Immature natural killer cell (primary cell): ENCODE measurements around the gene IQGAP2. TPM values are rescaled to one million over a fixed set of nuclear protein-coding genes. Genes with fewer than 3 reads are reported as not detected.
A peak's percentile ranks its signal among the peaks of the same experiment; 100 is the strongest.

Experiments used
- DNase-seq, 3 donors: peaks; one replicate each; pipeline ENCODE4 v3.0.0; 2022; ENCODE audit warnings: mixed read lengths in 1 of 3
- H3K27ac Mint-ChIP-seq, 6 donors: one replicate each; pipeline ENCODE4 v1.8.0; 2020; ENCODE audit warnings: mixed read lengths in 6 of 6, mild to moderate bottlenecking in 5 of 6, inconsistent platforms in 4 of 6, moderate library complexity in 3 of 6
- H3K27me3 Mint-ChIP-seq, 3 donors: one replicate each; pipeline ENCODE4 v1.8.0; 2020 to 2021; ENCODE audit warnings: low read depth in 3 of 3, mild to moderate bottlenecking in 3 of 3, mixed read lengths in 3 of 3, moderate library complexity in 3 of 3, inconsistent platforms in 1 of 3
- H3K36me3 Mint-ChIP-seq, 3 donors: one replicate each; pipeline ENCODE4 v1.8.0; 2020; ENCODE audit warnings: mixed read lengths in 3 of 3, inconsistent platforms in 2 of 3, mild to moderate bottlenecking in 2 of 3
- H3K4me1 Mint-ChIP-seq, 2 donors: one replicate each; pipeline ENCODE4 v1.8.0; 2020; ENCODE audit warnings: inconsistent platforms in 2 of 2, mild to moderate bottlenecking in 2 of 2, mixed read lengths in 2 of 2, moderate library complexity in 1 of 2
- H3K4me3 Mint-ChIP-seq, 5 donors: one replicate each; pipeline ENCODE4 v1.8.0; 2020; ENCODE audit warnings: mild to moderate bottlenecking in 5 of 5, mixed read lengths in 5 of 5, inconsistent platforms in 3 of 5, moderate library complexity in 3 of 5
- H3K9me3 Mint-ChIP-seq, 6 donors: one replicate each; pipeline ENCODE4 v1.8.0; 2020; ENCODE audit warnings: mild to moderate bottlenecking in 6 of 6, mixed read lengths in 6 of 6, inconsistent platforms in 4 of 6, moderate library complexity in 3 of 6
- polyA plus RNA-seq, 3 donors: library from polyadenylated mRNA; unstranded; fragments of 300-500 nt; fragmentation: Illumina TruSeq; gene quantifications; one replicate each; pipeline ENCODE4 v1.2.3, GENCODE V29; 2021

IQGAP2 gene
- polyA plus RNA-seq, 3 donors from 2014 or later, result 38.8 to 92.5 (median 43.6) TPM

DNA sequence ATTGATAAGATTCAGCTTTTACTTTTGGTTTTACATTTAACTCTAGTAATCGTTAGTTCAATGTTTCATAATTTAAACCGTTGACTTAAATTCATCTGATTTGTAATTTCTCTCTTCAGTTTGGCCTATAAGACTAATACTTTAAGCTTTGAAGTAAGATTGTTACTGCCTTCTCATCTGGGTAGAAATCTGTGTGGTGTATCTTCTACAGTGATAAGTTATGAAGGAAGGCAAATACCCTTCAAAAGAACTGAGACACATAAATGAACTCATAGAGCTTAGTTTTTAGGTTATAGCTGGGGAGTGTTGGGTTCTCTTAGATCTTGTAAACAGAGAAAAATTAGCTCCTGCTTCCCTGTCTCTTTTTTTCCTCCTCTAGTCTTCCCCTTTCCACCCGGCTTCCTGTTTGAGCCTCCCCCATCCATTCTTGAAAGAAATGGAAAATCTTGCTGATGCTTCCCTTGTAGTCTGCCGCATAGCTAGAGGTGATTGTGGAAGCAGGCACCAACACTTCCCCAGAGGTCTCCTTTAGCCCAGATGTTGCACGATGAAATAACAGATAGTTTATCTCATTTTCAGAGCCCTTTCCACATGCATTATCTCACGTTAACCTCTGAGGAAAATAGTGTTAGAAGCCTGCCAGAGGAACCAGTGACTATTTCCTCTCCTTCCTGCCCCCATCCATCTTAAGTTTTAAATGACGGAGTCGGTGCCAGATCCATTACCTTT, 222.2 kb downstream of the IQGAP2 start:
- Mint-ChIP-seq H3K27ac (peak overlapping the region; percentile 82 to 97 (median 93)), H3K27me3 (peaks cover 3 to 16% (median 10%) of the 10 kb centered on the region in 3 donors), H3K9me3 (no peaks in the 10 kb centered on the region), H3K4me1 (peaks cover 65 to 100% of the 10 kb centered on the region in 2 donors), H3K36me3 (peaks cover 12 to 19% (median 13%) of the 10 kb centered on the region in 3 donors), H3K4me3 (peak overlapping the region; percentile 58 to 77 (median 70))
- no peak for DNase-seq

DNA sequence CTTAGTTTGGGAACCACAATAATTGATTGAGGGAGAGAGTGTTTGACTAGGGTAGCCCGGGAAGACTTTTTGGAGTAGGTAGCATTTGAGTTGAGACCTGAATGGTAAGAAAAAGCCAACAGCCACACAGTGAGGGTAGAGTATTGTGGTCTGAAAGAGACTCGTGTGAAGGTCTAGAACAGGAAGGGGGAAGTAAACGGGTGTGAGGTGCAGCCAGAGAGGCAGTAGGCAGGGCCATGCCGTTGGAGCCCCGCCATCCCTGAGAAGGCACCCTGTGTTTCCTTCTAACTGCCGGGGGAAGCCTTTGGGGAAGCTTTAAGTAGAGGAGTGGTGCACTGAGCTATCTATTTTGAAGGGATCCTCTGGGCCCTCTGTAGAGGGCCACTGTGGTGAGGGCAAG, 223.7 kb downstream of the IQGAP2 start:
- peaks cover 3 to 16% (median 10%) of the 10 kb centered on the region in 3 donors for H3K27me3 Mint-ChIP-seq
- H3K4me1 Mint-ChIP-seq, result peaks cover 61 to 100% of the 10 kb centered on the region in 2 donors
- DNase-seq, result peak; percentile 32 to 65 (median 58)
- peaks cover 10 to 16% (median 15%) of the 10 kb centered on the region in 3 donors for H3K36me3 Mint-ChIP-seq
- H3K27ac Mint-ChIP-seq, result peak overlapping the region; percentile 85 to 94 (median 92)
- H3K4me3 Mint-ChIP-seq, result peak overlapping the region; percentile 68 to 84 (median 77)
- no peaks in the 10 kb centered on the region for H3K9me3 Mint-ChIP-seq

DNA sequence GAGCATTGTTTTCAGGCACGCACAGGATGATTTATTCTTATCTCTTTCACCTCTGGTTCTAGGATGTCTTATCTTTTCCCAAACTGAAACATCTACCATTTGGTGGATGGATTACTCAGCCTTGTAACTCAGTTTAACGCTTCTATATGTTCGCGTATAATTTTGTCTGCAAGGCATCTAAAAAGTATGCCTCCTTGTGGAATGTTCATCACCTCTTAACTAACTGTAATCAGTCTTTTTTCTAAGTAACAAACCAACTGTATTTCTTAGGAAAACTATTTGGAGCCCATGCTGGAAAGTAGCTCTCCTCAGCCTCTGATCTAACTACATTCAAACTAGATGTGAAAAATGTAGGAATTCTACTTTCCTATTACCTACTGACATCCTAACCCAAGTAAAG, 231.6 kb downstream of the IQGAP2 start:
- H3K9me3 Mint-ChIP-seq, result no peaks in the 10 kb centered on the region
- peaks cover 17 to 60% of the 10 kb centered on the region in 2 donors for H3K4me1 Mint-ChIP-seq
- peaks cover 17 to 46% (median 22%) of the 10 kb centered on the region in 3 donors for H3K36me3 Mint-ChIP-seq
- H3K27ac Mint-ChIP-seq, result peak overlapping the region in 5 of 6 donors; percentile 34 to 76 (median 41)
- H3K27me3 Mint-ChIP-seq, result peaks cover 0 to 4% (median 0%) of the 10 kb centered on the region in 3 donors
- no peak for DNase-seq
- H3K4me3 Mint-ChIP-seq, result no peak overlapping the region

DNA sequence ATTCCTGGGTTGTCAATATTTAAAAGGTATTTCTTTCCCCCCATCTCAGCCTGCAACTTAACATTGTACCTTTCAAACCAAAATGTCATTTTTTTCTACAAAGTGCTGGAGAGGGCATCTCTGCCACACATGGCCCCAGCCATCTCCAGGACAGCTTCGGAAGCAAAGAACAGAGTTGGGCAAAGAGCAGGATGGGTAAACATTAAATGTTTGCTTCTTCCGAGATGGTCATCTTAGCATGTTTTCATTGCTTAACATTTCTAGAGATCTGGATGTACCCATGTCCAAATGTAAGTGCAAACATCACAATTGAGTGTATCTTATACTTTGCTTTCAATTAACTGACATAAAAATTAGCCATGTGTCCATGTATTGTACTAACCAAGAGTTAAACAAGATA, 234.4 kb downstream of the IQGAP2 start:
- H3K27me3 Mint-ChIP-seq, result peaks cover 0 to 5% (median 2%) of the 10 kb centered on the region in 3 donors
- no peak for DNase-seq
- H3K36me3 Mint-ChIP-seq, result peaks cover 21 to 52% (median 28%) of the 10 kb centered on the region in 3 donors
- H3K27ac Mint-ChIP-seq, result peak overlapping the region in 3 of 6 donors; percentile 17 to 64 (median 31)
- H3K4me3 Mint-ChIP-seq, result no peak overlapping the region
- peaks cover 21 to 59% of the 10 kb centered on the region in 2 donors for H3K4me1 Mint-ChIP-seq
- no peaks in the 10 kb centered on the region for H3K9me3 Mint-ChIP-seq

DNA sequence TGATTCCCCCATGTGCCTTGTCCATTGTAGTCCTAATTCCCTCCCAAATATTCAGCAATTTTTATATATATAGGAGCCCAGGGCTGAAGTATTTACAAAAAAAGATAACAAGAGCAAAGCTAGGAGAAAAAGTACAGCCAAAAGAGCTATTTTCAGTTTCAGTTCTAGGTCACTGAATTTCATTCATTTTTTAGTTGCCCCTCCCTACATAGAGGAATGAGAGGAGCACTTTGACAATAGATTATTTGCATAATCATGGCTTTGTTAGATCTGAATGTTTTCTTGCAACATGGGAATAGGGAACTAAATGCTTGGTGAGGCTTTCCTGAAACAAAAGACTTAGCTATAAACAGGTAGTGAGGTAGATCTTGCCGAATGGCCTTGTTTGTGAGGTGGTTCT, 235.4 kb downstream of the IQGAP2 start:
- H3K27me3 Mint-ChIP-seq, result peaks cover 2 to 9% (median 3%) of the 10 kb centered on the region in 3 donors
- H3K36me3 Mint-ChIP-seq, result peaks cover 23 to 54% (median 34%) of the 10 kb centered on the region in 3 donors
- peak overlapping the region in 1 of 5 donors; percentile 18 for H3K4me3 Mint-ChIP-seq
- H3K27ac Mint-ChIP-seq, result peak overlapping the region; percentile 20 to 87 (median 56)
- no peak for DNase-seq
- peaks cover 21 to 59% of the 10 kb centered on the region in 2 donors for H3K4me1 Mint-ChIP-seq
- H3K9me3 Mint-ChIP-seq, result no peaks in the 10 kb centered on the region

DNA sequence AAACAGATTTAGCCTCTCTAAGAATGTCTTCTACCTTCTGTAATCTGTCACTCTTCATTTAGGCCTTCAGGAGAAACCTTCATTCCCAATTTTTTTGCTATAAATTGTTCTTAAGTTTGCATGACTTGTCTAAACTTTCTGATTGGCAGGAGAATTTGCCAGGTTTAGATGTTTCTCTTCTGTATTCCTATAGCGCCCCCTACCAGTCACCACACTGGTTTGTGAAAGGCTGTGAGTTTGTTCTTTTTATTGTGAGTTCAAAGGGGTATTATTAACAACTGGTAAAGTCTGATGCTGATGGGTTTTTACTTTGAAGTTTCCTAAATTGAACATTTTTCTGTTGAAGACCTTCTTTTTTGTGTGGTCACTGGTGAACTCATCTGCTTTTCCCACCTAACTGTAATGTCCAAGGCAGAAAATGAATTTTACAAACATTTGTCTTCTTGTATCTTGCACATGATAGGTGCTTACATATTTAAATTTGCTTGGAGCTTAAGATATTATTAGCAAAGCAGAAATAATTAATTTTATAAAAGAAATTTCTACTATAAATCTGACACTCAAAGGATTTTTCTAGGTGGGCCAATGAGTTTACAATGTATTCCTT, 238.5 kb downstream of the IQGAP2 start:
- Mint-ChIP-seq H3K27ac (peak overlapping the region in 5 of 6 donors; percentile 52 to 90 (median 76)), H3K27me3 (peaks cover 2 to 12% (median 5%) of the 10 kb centered on the region in 3 donors), H3K36me3 (peaks cover 23 to 58% (median 39%) of the 10 kb centered on the region in 3 donors), H3K9me3 (no peaks in the 10 kb centered on the region), H3K4me1 (peaks cover 13 to 50% of the 10 kb centered on the region in 2 donors), H3K4me3 (no peak overlapping the region)
- peak; percentile 63 to 72 (median 69) for DNase-seq

DNA sequence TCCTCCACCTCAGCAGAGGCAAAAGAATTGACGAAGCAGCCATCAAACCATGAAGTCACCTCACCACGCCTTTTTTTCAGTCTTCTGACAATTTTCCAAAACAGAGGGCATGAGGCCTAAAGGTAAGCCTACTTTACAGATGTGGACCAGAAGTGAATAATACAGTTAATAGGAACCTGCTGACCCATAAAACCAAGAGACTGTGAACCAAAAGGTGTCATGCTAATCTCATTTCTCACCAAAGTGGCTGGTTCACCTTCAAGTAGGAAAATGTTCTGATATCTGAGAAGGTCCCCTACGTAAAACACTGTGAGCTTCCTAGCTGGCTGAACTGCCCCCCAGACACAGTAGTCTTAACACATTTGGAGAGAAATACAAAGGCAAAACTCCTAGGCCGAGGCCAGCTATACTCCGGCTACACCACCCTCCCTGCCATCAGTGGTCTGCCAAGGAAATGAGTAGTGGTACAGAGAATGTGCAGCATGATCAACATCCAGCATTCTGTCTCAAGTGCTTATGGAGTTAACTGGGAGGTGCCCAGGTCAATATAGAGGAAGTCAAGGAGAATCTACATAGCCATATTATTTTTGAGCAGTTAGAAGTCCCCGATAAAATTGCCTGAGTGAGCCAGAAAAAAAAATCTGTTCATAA, 239.4 kb downstream of the IQGAP2 start:
- H3K36me3 Mint-ChIP-seq, result peaks cover 23 to 54% (median 36%) of the 10 kb centered on the region in 3 donors
- no peak for DNase-seq
- H3K4me1 Mint-ChIP-seq, result peaks cover 13 to 41% of the 10 kb centered on the region in 2 donors
- peak overlapping the region in 1 of 6 donors; percentile 70 for H3K27ac Mint-ChIP-seq
- H3K9me3 Mint-ChIP-seq, result no peaks in the 10 kb centered on the region
- H3K27me3 Mint-ChIP-seq, result peaks cover 2 to 12% (median 5%) of the 10 kb centered on the region in 3 donors
- H3K4me3 Mint-ChIP-seq, result no peak overlapping the region

DNA sequence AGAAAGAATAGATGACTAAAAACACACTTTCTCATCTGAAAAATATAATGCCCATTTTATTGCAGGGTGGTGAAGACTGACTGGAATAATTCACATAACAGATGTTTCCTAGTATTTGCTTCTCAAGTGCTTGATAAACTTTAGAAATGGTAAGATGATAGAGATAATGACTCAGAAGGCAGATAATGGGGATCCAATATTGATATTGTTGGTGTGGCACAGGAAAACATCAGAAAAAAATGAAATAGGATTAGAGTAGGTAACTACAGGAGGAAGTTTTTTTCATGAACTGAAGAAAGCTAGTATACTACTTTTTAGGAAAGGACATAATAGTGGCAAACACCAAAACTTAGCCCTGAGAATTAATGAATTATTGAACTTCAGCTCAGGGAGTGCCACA, 240.3 kb downstream of the IQGAP2 start:
- Mint-ChIP-seq H3K36me3 (peaks cover 31 to 58% (median 43%) of the 10 kb centered on the region in 3 donors), H3K4me1 (peaks cover 12 to 33% of the 10 kb centered on the region in 2 donors), H3K4me3 (no peak overlapping the region), H3K27ac (peak overlapping the region in 4 of 6 donors; percentile 42 to 60 (median 49)), H3K9me3 (peaks cover 0 to 5% (median under 1%) of the 10 kb centered on the region in 6 donors), H3K27me3 (peaks cover 2 to 14% (median 5%) of the 10 kb centered on the region in 3 donors)
- no peak for DNase-seq

DNA sequence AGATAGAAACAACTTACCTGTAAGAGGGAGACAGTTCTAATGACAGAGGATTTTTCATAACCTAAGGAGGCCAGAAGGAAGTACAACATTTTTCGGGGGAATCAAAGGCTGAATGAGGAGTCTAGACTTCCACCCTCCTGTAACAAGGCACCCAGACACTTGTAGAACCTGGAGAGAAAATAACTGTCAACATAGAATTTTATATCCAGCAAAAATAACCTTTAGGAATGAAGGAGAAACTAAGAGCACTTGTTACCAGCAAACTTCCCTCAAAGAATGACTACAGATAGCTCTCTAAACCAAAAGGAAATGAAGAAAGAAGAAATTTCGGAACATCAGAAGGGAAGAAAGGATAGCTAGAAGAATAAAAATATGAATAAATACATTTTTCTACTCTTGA, 246.1 kb downstream of the IQGAP2 start:
- Mint-ChIP-seq H3K27ac (peak overlapping the region in 5 of 6 donors; percentile 4 to 70 (median 38)), H3K36me3 (peaks cover 34 to 68% (median 41%) of the 10 kb centered on the region in 3 donors), H3K4me1 (peaks cover 4 to 28% of the 10 kb centered on the region in 2 donors), H3K27me3 (peaks cover 4 to 8% (median 6%) of the 10 kb centered on the region in 3 donors), H3K4me3 (no peak overlapping the region), H3K9me3 (peaks cover 0 to 14% (median 10%) of the 10 kb centered on the region in 6 donors)
- DNase-seq, result no peak

DNA sequence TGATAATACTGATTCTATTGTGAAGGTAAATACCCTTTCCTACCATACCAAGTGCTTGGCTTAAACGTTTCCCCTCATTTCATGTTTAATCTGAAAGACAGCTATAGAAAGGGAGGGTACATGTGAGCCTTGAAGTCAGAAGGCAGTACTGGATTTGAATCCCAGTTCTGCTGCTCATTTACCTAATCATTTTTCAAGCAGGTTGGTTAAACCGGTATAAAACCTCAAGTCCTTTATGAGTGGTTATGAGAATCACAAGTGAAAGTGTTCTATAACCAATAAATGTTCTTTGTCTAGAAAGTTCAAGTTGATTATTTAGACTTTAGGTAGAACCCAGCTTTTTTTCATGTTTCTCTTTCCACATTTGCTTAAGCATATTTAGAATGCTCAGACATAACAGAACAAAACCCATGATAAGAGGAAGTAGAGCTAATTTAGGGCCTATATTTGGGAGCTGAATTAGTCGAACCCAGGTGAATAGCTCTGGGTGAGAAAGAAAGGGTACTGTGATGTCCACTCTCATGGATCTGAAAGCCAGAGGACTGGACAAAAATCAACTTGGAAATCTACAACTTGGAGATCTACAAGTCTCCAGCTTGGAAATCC, 249.8 kb downstream of the IQGAP2 start:
- Mint-ChIP-seq H3K9me3 (peaks cover 0 to 14% (median 10%) of the 10 kb centered on the region in 6 donors), H3K4me3 (no peak overlapping the region), H3K27ac (peak overlapping the region in 5 of 6 donors; percentile 9 to 71 (median 49)), H3K27me3 (peaks cover under 1 to 6% (median 5%) of the 10 kb centered on the region in 3 donors), H3K4me1 (peaks cover 4 to 34% of the 10 kb centered on the region in 2 donors), H3K36me3 (peaks cover 33 to 70% (median 41%) of the 10 kb centered on the region in 3 donors)
- DNase-seq, result no peak

DNA sequence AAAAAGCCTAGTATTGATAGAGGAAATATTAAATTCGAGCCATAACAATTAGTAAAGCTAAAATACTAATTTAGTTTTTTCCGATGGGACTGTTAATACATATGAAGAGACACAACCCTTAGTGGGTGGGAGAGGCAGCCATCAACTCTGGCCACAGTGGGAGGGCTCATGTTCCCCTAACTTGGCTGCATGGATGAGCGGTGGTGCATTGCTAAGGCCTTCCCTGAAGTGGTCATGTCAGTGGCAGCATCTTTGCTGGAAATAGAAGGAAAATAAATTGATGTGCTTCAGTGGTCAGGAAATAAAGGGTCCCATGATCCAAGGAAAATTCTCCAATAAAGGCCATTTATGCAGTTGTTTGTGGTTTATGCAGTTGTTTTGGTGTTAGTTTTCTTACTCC, 254.0 kb downstream of the IQGAP2 start:
- peaks cover 18 to 59% (median 21%) of the 10 kb centered on the region in 3 donors for H3K36me3 Mint-ChIP-seq
- no peak for DNase-seq
- peaks cover 2 to 5% (median 4%) of the 10 kb centered on the region in 3 donors for H3K27me3 Mint-ChIP-seq
- peaks cover 0 to 22% of the 10 kb centered on the region in 2 donors for H3K4me1 Mint-ChIP-seq
- H3K9me3 Mint-ChIP-seq, result no peaks in the 10 kb centered on the region
- H3K27ac Mint-ChIP-seq, result peak overlapping the region; percentile 7 to 69 (median 64)
- no peak overlapping the region for H3K4me3 Mint-ChIP-seq

DNA sequence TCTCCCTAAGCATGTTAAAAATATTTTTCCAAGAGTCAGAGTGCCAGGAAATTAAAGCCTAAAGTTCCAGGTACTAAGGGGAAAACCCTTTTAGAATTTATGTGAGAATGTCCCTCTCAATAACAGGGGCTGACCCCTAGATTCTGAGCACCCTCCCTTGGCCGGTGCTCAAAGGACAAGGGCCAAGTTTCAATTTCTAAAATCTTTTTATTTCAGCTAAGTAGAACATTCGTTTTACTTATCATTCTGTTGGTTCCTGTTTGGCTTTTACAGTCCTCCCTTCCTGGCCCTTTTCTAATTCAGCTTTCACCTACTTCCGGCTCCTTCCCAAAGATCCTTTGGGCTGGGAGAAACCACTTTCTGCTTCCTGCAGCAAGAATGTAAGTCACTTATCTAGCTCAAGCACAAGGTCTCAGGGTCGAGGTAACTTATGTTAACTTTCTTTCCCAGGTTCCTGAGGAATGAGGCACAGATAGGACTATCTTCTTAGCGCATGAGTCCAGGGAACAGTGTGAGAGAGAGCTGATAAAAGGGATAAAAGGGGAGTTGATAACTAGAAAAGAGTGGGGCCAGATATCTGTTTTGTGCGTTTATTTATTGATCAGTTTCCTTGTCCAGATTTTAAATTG, 254.7 kb downstream of the IQGAP2 start:
- peak overlapping the region; percentile 39 to 80 (median 60) for H3K27ac Mint-ChIP-seq
- H3K4me1 Mint-ChIP-seq, result peaks cover 0 to 15% of the 10 kb centered on the region in 2 donors
- peaks cover 18 to 62% (median 24%) of the 10 kb centered on the region in 3 donors for H3K36me3 Mint-ChIP-seq
- no peaks in the 10 kb centered on the region for H3K9me3 Mint-ChIP-seq
- DNase-seq, result no peak
- H3K4me3 Mint-ChIP-seq, result no peak overlapping the region
- peaks cover 2 to 8% (median 6%) of the 10 kb centered on the region in 3 donors for H3K27me3 Mint-ChIP-seq
